Spleen (tissue), 7 donors: Measurements from ENCODE around the gene INPP4B.

Source experiments
- CTCF ChIP-seq, 11 experiments: fragments of 200-600 bp in 7 of 11; fragments of 450-650 bp in 4 of 11; sonication (generic) in 4 of 11; IDR thresholded peaks in 8 of 11; conservative IDR thresholded peaks in 3 of 11; 1 replicate in 7 of 11; 2 replicates in 4 of 11; pipeline versions ENCODE4 v1.4.0 to v1.8.0; 2016 to 2021; ENCODE audit warnings: antibody characterized with exemption in 11 of 11, inconsistent platforms in 4 of 11, mild to moderate bottlenecking in 1 of 11
- POLR2AphosphoS5 ChIP-seq, 3 donors: sonication (generic); formaldehyde crosslinking; IDR thresholded peaks; one replicate each; pipeline ENCODE4 v1.5.1; 2017; ENCODE audit warnings: antibody characterized with exemption in 3 of 3
- donor health status: DM: no; HTN: no; CAD: no; lungs with moderate emphysema.
- donor health status: DM: no; HTN: no; CAD: no.
- donor health status: DM: no; HTN: no; CAD: no.

- TF ChIP-seq CTCF (IDR thresholded peaks at IDR 0.05 in 8 of 11, conservative IDR thresholded peaks at IDR 0.05 in 3 of 11) (no peak), POLR2AphosphoS5 (IDR thresholded peaks at IDR 0.05) (no peak)
These were observed 603.9 kb downstream of the INPP4B start for GRCh38 chr4:142242156-142242555.
